GM12892 (cell line): ENCODE data around the gene NKX1-2.

Experiments
- POLR2A ChIP-seq: IDR thresholded peaks from 2 replicates; pipeline ENCODE4 v1.6.1; 2011; ENCODE audit warnings: low read depth, low read length, control low read depth
- POLR2AphosphoS5 ChIP-seq: IDR thresholded peaks from 2 replicates; pipeline ENCODE4 v1.6.1; 2011; ENCODE audit warnings: low read depth, low read length, control low read depth
- TAF1 ChIP-seq: IDR thresholded peaks from 2 replicates; pipeline ENCODE4 v1.6.1; 2011; ENCODE audit warnings: low read depth, mild to moderate bottlenecking, control low read depth, low read length, borderline replicate concordance

DNA sequence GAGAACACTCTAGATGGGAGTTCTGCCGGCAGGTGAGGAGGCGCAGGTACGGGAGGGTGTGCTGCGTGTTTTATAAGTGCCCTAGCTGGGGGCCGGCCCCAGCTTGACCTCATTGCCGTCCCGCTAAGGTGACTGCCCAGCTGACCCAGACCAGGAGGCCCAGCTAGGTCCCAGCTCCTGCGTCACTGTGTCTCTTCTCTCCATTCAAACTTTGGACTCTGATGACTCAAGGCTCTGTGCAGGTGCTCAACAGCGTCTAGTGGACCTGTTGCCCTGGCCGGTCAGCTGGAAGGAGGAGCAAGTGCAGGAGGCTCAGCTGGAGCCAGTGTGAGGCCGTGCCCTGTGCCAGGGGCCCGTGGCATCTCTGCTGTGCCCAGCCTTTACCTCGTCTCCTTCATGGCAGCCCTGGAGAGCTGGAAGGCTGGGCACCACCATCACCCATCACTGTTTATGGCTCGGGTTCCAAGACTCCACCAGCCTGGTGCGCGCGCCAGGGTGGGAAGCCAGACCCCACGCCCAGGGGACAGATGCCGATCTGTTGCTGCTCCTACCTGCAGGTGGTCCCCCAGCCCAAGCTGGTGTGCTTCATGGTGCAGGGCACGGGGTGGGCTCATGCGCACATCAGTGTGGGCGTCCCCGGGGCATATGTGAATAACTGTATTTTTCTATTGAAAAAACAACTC, 26.3 kb upstream of the NKX1-2 start:
- TF ChIP-seq POLR2A (no peak), POLR2AphosphoS5 (no peak), TAF1 (no peak)
